DMS153 (cell line): ENCODE measurements around the gene FBXL2.
"Not testable (repeated sequence)": the region's sequence is repeated elsewhere in the genome, so short reads cannot be mapped to it uniquely, and the experiment has no call there.

Experiments used
- DNase-seq: peaks from one replicate; lab custom pipeline; 2025; lab: John Stamatoyannopoulos, UW

FBXL2 gene

DNA sequence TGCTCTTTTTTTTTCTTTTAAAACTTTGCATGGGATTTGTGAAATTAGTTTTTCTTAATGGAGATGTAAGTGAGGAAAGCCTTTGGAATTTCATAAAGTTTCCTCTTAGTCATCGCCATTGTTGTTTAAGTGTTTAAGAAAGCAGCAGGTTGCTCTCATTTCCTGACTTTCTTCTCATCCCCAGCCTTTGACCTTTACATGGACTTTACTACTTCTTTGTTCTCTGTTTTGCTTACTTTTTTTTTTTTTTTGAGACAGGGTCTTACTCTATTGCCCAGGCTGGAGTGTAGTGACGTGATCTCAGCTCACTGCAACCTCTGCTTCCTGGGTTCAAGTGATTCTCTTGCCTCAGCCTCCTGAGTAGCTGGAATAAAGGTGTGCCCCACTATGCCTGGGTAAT, 38.6 kb downstream of the FBXL2 start:
- DNase-seq: no peak

DNA sequence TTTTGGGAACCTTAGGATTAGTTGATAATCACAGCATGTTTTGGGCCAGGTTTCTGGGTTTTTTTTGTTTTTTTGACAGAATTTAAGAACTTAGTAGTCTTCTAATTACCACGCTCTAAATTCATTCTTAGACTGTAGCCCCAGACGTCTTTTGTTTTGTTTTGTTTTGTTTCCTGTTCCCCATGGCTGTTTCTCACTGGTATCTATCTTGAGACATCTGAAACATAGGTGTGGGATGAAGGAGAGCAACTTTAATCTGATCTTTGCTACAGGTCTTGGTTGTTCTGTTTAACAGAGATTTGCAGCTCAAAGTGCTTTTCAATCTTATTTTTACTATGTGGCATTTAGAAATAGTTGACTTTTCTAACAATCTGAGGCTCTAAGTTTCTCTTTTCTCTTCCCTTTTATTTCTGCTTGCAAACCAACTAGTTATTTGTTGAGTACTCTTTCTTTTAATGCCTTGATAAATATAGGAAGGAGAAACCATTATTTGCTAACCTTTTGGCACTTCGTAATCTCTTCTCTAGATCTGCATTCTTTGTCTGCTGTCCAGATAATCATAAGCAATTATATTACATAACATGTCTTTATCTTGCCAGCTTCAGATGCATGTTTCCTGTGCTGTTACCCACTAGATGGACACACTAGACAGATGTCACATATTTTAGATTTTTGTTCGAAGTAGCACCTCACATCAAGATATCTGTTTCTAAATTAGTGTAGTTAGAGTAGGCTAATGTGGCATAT, 40.9 kb downstream of the FBXL2 start:
- no peak for DNase-seq

DNA sequence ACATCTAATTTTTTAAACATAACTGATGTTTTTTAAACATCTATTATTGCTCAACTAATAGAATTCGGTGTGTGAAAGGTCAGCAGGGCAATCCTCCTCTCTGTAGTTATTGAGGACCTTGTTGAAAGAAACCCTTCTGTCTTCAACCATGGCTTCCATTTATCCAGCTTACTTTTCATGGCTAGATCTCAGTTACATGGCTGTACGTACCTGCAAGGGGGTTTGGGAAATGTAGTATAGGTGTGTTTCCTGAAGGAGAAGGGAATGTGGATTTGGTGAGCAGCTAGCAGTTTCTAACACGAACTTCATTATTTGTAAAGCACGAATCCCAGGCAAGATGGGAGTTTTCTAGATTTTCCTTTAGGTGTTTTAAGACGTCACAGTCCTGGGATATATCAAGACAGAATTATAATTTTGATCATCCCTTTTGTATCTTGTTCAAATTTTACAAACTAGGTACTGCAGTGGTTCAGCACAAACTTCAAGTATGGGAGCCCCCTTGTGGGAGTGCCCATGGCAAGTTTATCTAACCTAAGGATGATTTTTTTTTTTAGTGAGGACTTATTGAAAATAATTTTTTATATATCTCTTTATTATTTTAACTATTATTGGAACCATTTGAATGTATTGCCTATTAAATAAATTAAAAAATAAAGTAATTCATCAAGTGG, 41.6 kb downstream of the FBXL2 start:
- no peak for DNase-seq

DNA sequence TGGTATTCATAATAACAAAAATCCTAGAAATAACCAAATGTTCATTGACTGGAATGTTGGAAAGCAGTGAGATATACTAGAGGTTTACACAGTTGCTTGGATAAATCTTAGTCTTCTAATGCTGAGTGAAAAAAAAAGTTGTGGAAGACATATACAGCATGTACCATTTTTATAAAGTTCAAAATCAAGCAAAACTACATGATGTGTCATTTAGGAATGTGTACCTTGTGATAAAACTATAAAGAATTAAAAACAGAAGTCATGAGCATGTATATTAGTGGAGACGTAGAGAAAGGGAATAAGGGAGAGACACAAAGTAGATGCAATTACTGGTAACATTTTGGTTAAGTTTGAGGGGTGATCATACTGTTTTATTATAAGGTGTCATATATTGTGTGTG, 45.2 kb downstream of the FBXL2 start:
- no peak for DNase-seq

DNA sequence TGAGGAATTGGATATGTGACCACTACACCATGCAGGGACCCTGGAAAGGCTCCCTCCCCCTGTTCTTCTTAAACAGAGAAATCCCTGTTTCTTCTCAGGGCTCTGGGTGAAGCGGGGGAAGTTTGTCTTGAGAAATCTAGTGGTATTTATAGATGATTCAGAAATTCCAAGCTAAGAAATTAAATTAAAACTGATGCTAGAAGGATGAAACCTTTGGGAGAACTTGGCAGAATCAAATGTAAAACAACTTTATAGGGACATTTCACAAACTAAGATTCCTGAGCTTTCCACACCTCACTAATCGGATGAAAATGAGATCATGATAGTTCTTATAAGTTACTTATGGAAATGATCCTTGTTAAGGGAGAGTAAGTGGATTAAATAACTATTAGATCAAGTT, 54.2 kb downstream of the FBXL2 start:
- no peak for DNase-seq

DNA sequence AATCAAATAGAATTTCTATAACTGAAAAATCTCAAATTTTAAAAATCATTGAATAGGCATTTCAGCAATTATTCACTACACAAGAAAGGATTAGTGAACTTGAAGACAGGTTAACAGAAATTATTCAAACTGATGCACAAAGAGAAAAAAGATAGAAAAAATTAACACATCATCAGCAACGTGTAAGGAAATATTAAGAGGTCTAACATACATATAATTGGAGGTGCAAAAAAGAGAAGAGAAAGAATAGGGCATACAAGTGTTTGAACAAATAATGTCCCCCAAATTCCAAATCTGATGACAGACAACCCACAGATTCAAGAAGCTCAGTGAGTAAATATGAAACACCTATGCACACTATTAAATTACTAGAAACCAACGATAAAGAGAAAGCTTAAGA, 57.1 kb downstream of the FBXL2 start:
- DNase-seq: no peak

DNA sequence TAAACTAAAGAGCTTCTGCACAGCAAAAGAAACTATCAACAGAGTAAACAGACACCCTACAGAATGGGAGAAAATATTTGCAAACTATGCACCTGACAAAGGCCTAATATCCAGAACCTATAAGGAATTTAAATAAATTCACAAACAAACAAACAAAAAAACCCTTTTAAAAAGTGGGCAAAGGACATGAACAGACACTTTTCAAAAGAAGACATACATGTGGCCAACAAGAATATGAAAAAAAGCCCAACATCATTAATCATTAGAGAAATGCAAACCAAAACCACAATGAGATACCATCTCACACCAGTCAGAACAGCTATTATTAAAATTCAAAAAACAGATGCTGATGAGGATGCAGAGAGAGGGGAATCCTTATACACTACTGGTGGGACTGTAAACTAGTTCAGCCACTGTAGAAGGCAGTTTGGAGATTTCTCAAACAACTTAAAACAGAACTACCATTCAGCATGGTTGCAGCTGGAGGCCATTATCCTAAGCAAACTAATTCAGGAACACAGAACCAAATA, 61.8 kb downstream of the FBXL2 start:
- not testable (repeated sequence) for DNase-seq

DNA sequence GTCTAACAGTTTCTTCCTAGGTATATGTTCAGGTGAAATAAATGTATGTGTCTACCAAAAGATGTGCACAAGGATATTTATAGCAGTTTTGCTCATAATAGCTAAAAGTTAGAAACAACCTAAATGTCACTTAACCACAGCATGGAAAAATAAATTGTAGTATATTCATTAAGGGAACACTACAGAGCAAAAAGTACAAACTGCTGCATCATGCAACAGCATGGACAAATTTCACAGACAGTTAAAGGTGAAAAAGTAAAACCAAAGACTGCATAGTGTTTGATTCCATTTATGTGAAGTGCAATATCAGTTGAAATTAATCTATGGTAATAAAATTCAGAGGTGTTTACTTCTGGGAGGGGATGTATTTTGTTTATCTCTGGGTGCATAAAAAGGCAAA, 62.5 kb downstream of the FBXL2 start:
- DNase-seq: no peak

DNA sequence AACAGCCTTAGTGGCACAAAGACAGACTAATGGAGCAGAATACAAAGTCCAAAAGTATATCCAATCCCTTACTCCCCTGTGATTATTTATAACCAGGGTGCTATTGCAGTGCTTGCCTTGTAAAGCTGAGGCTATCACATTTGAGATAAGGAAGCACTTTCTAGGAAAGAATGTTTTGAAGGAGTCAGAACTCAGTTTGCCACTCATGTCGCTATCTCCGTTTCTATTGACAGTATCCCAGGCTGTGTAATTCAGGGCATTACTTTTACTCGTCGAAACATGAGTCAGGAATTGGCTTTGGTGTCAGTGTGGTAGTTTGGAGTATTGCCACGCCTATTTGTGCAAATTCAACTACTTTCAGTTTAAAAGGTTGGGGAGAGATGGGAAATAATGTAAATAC, 78.4 kb downstream of the FBXL2 start:
- DNase-seq: no peak

DNA sequence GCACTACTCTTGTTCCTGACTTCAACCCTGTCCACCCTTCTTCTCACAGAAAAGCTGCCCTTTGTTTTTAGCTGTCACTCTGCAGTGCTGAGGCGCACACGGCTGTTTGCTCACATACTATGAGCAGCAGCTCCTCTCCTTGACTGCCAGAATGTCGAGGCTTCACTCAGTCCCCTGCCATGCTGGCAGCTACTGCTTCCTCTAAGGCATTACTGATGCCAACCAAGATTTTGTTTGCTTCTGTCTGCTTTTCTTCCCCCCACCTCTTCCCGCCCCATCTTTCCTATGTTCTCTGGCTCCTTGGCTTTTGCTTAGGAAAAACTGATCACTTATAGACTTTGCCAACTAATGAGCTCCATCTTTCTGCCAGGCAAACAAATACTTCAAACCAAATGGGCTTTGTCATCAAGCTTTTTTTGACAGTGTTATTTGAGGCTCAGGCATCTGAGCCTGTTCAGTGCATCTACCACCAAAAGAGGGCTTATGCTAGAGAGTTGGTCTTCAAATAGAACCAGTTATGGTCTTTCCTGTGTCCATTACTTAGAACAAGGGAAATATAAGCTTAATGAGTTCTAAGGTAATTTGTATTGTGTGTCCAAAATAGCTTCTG, 81.0 kb downstream of the FBXL2 start:
- DNase-seq: no peak

DNA sequence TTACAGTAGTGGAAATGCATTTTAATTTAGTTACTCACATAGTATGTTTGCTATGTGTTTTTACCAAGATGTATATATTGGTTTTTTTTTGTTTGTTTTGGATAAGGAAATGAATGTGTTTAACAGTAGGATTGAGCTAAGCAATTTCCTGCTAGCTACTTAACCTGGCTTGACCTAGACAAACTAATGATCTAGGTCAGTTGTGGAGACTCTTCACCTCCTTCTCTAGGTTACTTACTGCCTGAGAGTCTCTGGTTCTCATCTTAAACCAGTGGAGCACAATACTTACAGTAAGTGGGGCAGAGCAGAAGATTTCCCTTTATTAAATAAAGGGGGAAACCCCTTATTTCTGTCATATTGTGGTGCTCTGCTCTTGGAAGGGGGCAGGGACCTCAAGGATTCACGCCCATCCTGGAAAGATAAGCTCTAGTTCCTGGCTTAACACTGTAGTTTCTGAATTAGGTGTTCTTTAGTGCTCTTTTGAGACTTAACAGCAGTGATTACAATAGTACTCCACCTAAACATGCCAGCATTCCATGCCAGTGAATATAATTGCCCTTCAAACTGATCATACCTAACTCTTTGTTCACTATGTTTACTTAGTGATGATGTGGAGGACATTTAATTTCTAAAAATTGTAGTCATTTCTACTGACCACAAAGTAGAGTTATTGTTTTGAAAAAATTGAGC, 83.0 kb downstream of the FBXL2 start:
- DNase-seq: no peak

DNA sequence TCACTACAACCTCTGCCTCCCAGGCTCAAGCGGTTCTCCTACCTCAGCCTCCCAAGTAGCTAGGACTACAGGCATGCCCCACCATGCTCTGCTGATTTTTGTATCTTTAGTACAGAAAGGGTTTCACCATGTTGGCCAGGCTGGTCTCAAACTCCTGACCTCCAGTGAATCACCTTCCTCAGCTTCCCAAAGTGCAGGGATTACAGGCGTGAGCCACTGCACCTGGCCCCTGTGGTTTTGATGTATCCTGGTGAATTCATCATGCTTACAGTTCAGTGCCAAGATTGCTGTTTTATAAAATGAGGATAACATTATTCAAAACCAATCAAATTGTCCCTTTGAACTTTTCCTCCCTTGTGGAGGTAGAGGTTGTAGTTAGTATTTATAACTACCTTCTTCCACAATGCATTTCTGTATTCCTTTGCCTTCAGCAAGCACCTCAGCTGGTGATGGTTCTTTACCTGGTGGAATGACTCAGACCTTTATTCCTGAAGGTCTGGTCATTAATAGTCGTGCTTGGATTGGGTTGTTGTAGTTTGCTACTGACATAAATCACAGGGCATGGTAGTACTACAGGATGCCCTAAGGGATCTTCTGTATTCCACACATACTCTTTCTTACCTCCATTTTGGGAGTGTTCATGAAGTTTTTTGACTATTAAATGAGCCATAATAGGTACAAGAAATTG, 86.0 kb downstream of the FBXL2 start:
- DNase-seq: no peak

DNA sequence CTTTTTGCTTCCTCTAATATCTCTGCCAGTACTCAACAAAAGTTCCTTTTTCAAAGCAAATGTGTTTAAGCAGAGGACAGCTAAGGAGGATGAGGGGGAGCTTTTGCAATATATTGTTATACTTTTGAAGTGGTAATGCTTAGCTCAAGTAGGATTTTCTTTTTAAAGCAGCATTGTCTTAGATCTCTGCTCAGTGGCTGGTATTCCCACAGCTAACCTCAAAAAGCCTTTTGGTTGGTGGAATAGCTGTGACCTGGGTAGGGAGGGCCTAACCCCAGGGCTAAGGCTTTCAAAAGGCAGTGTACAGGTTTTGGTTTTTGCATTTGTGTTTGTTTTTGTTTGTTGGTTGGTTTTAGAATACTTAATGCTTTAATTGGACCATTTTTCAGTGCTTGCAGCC, 86.8 kb downstream of the FBXL2 start:
- no peak for DNase-seq

DNA sequence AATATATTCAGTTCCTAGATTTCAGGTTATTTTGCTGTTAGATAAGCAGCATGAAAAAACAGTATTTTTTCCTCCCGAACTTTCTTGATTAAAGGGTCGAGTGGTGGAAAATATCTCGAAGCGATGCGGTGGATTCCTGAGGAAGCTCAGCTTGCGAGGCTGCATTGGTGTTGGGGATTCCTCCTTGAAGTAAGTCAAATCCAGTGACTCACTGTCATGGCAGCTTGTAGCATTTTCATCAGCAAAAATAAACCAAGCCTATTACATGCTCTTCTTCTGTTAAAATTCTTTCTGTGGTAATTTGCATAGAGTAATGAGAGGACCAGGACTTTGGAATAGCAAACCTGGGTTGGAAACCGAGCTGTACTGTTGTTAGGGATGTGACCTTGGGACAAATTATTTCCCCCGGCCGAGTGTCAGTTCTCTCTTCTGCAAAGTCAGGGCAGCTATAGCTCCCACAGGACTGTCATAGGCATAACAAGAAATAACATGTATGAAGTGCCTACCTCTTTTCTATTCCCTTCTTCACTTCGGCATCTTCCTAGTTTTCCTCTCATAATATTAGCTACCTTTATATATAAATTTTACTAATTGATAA, 87.4 kb downstream of the FBXL2 start:
- no peak for DNase-seq

DNA sequence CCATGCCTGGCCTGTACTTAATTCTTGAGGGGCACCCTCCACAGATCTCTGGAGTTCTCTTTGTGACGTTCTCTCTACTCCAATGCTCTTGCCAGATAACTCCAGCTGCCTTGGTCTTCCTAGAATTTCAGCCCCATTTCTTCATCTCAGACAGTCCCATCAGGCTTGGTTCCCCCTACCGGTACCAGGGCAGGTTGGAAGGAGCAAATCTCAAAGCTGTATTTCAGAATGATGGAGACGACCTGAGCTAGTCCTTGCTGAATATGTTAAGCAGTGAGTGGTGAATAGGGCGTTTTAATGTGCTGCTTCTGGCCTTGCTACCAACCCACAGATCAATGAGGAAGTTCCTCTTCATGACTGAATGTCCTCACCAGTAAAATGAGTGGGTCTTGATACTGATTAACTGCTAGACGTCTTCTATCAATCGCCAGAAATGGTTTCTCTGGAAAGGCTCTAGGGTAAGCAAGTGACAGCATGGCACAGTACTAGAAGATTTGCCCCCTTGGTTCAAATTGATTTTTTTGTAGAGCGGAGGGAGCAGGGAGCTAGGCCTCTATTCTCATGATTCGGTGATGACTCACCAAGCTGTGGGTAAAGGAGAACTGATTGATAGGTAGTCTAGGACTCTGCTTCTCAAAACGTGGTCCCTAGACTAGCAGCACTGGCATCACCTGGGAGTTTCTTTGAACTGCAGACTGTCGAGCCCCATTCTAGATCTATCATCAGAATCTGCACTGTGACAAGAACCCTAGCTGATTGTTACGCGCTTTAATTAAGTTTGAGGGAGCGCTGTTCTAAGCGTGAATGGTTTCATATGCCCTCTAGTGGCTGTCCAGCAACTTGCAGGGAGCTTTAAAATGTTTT, 95.2 kb downstream of the FBXL2 start:
- no peak for DNase-seq

DNA sequence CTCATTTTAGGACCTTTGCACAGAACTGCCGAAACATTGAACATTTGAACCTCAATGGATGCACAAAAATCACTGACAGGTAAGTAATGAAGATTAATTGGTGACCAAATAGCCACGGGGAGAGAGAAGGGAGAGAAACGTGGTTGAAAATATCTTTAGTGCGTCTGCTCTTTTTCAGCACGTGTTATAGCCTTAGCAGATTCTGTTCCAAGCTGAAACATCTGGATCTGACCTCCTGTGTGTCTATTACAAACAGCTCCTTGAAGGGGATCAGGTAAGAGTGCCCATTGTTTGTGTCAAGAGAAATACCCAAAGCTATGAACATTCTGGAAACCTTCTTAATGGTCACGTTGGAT, 95.8 kb downstream of the FBXL2 start:
- DNase-seq: no peak

DNA sequence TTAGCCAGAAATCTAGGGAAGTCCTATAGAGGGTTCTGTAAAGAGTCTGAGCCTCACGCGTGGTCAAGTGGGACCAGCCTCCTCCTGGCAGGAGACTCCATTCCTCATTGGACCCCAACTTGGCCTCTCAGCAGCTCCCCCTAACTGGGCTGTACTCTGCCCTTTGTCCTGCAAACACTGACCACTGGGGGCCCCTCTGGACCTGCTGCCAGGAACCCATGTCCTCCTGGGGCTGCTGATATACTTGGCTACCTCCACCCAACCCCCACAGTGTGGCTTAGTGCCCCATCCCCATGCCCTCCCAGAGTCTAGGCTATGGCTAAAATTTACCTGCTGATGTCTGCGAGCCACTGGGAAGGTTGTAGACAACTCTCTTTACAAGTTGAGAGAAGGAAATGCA, 100.2 kb downstream of the FBXL2 start:
- DNase-seq: no peak

DNA sequence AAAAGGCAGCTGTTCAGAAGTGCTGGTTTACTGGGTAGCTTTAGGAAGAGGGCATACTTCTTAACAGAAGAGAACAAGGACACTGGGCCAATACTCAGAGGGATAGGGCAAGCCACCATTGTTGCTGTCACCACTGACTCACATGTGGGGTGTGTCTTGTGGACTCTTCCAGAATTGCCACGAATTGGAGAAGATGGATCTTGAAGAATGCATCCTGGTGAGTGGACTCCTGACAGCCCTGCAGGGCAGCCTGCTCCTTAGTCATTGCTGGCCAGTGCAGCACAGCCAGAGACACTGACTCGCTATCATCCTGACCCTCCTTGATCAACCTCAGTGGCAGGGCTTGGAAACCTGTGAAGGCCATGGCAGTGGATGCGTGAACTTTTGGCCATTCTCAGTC, 100.7 kb downstream of the FBXL2 start:
- DNase-seq: no peak

DNA sequence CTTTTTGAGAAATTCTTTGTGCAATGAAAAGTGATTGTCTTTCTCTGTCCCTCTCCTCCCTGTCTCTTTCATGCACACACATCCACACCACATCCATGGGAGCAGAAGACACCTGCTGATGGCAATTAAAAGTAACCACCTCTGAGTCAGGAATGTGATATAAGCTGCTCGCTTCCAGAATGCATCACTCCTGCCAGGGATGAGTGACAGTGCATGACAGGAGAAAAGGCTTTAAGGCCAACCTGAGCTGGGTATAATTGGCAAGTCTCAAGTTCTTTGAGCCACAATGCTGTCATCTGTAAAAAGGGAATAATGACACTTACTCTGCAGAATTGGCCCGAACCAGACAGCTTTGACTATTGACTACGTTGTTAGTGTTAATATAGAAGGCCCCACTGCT, 103.4 kb downstream of the FBXL2 start:
- no peak for DNase-seq

DNA sequence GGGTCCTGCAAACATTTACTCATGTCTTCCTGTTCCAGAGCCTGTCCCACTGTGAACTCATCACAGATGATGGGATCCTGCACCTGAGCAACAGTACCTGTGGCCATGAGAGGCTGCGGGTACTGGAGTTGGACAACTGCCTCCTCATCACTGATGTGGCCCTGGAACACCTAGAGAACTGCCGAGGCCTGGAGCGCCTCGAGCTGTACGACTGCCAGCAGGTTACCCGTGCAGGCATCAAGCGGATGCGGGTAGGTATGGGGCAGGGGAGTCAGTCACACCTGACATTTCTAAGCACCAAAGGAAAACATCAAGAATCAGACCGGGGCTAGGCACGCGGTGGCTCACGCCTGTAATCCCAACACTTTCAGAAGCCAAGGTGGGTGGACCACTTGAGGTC, 106.7 kb downstream of the FBXL2 start:
- DNase-seq: no peak

DNA sequence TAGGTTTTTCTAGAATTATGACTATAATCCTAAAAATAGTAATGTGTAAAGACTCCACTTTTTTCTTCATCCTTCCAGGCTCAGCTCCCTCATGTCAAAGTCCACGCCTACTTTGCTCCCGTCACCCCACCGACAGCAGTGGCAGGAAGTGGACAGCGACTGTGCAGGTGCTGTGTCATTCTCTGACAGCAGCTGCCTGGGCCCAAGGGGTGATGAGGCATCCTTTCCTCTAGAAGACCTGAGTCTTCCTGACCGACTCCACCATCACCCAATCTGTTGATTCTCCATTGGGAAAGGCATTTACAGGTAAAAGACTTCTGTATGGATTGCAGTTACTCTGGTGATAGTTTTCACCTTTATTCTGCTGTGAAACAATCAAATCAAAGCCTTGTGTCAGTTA, 108.2 kb downstream of the FBXL2 start:
- DNase-seq: no peak
